OCI-LY7 (cell line): ENCODE measurements around the gene MTERF4.

Source experiments
- EZH2phosphoT487 ChIP-seq: fragments of 200-600 bp; sonication (generic); IDR thresholded peaks from 2 replicates; pipeline ENCODE4 v1.6.1; 2018; ENCODE audit warnings: low read depth, borderline replicate concordance, mild to moderate bottlenecking, mixed run types, antibody characterized with exemption, low read length, moderate library complexity, mixed read lengths
- TF ChIP-seq, protein P1 (sequence below): fragments of 200-600 bp; sonication (generic); conservative IDR thresholded peaks from 2 replicates; pipeline ENCODE4 v1.5.1; 2014; ENCODE audit warnings: mild to moderate bottlenecking, antibody characterized with exemption, low read length, moderate library complexity, mixed read lengths

GRCh38 chr2:241074065-241074818, 27.8 kb downstream of the MTERF4 start:
- TF ChIP-seq, protein P1, sequence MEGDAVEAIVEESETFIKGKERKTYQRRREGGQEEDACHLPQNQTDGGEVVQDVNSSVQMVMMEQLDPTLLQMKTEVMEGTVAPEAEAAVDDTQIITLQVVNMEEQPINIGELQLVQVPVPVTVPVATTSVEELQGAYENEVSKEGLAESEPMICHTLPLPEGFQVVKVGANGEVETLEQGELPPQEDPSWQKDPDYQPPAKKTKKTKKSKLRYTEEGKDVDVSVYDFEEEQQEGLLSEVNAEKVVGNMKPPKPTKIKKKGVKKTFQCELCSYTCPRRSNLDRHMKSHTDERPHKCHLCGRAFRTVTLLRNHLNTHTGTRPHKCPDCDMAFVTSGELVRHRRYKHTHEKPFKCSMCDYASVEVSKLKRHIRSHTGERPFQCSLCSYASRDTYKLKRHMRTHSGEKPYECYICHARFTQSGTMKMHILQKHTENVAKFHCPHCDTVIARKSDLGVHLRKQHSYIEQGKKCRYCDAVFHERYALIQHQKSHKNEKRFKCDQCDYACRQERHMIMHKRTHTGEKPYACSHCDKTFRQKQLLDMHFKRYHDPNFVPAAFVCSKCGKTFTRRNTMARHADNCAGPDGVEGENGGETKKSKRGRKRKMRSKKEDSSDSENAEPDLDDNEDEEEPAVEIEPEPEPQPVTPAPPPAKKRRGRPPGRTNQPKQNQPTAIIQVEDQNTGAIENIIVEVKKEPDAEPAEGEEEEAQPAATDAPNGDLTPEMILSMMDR = no peak
- no peak for TF ChIP-seq EZH2phosphoT487
